ENCODE results near the gene TPMT.

DNA sequence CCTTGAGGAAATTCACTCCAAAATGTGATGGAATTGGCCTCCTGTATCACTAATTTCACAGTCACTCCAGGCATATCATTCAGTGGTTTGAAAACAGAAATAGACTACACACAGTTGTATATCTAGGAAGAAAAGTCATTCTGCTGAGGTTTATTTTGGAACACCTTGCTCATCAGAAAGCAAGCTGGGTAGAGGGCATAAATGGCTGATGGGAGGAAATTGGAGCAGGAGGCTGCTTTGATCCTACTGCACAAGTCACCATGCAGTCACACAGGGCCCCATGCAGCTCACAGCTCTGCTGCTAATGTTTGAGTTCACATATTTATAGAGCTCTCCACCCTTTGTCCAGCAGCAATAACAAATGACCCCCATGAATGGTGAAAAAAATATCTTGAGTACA, 44.7 kb downstream of the TPMT start:
- TF ChIP-seq, protein P1, sequence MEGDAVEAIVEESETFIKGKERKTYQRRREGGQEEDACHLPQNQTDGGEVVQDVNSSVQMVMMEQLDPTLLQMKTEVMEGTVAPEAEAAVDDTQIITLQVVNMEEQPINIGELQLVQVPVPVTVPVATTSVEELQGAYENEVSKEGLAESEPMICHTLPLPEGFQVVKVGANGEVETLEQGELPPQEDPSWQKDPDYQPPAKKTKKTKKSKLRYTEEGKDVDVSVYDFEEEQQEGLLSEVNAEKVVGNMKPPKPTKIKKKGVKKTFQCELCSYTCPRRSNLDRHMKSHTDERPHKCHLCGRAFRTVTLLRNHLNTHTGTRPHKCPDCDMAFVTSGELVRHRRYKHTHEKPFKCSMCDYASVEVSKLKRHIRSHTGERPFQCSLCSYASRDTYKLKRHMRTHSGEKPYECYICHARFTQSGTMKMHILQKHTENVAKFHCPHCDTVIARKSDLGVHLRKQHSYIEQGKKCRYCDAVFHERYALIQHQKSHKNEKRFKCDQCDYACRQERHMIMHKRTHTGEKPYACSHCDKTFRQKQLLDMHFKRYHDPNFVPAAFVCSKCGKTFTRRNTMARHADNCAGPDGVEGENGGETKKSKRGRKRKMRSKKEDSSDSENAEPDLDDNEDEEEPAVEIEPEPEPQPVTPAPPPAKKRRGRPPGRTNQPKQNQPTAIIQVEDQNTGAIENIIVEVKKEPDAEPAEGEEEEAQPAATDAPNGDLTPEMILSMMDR (IDR thresholded peaks at IDR 0.05; ENCODE audit: low read length), result no peak
- TF ChIP-seq EZH2 (optimal IDR thresholded peaks at IDR 0.05; ENCODE audit: low read depth, low read length) (no peak), EZH2phosphoT487 (IDR thresholded peaks at IDR 0.05; ENCODE audit: low read length) (no peak)
